Stimulated activated CD8-positive, alpha-beta memory T cell treated with anti-CD3 and anti-CD28 coated beads, Interleukin-15, amount 100 ng/mL, for 24 hours (primary cell): Measurements from ENCODE around the gene ZNF792.
"Not testable (repeated sequence)": the region's sequence is repeated elsewhere in the genome, so short reads cannot be mapped to it uniquely, and the experiment has no call there.

Source experiments
- DNase-seq: peaks from one replicate; pipeline ENCODE4 v3.0.0-alpha.2; 2020; ENCODE audit warnings: low read depth

The ZNF792 gene

GRCh38 chr19:34920090-34920786 is 43.8 kb downstream of the ZNF792 start:
- DNase-seq = not testable (repeated sequence)

GRCh38 chr19:34918190-34918589 is 45.8 kb downstream of the ZNF792 start:
- no peak for DNase-seq

- DNase-seq = not testable (repeated sequence)
These were observed 46.9 kb downstream of the ZNF792 start for GRCh38 chr19:34917144-34917543.

- no peak for DNase-seq
These were observed 53.3 kb downstream of the ZNF792 start for GRCh38 chr19:34910770-34911169.
